ENCODE data around the gene GULP1. TPM values are rescaled to one million over a fixed set of nuclear protein-coding genes. Genes with fewer than 3 reads are reported as not detected.
"Not testable (repeated sequence)": the region's sequence is repeated elsewhere in the genome, so short reads cannot be mapped to it uniquely, and the experiment has no call there.

The GULP1 gene
- polyA plus RNA-seq, 1 donor, result 67.8 TPM

- DNase-seq, result no peak
These were observed 124.7 kb downstream of the GULP1 start for GRCh38 chr2:188416367-188416766.

- DNase-seq, result no peak
These were observed 131.1 kb downstream of the GULP1 start for GRCh38 chr2:188422726-188423125.

GRCh38 chr2:188425266-188425665 is 133.6 kb downstream of the GULP1 start:
- DNase-seq, result no peak

- no peak for DNase-seq
These were observed 134.4 kb downstream of the GULP1 start for GRCh38 chr2:188426121-188426520.

GRCh38 chr2:188430705-188431104 is 139.0 kb downstream of the GULP1 start:
- no peak for DNase-seq

- no peak for DNase-seq
These were observed 142.3 kb downstream of the GULP1 start for GRCh38 chr2:188434018-188434417.

- no peak for DNase-seq
These were observed 143.4 kb downstream of the GULP1 start for GRCh38 chr2:188435115-188435514.

GRCh38 chr2:188437537-188437936 is 145.9 kb downstream of the GULP1 start:
- DNase-seq, result no peak

GRCh38 chr2:188439986-188440385 is 148.3 kb downstream of the GULP1 start:
- DNase-seq, result no peak

GRCh38 chr2:188440849-188441248 is 149.2 kb downstream of the GULP1 start:
- no peak for DNase-seq

- DNase-seq, result no peak
These were observed 149.7 kb downstream of the GULP1 start for GRCh38 chr2:188441288-188441947.

GRCh38 chr2:188443207-188443606 is 151.5 kb downstream of the GULP1 start:
- DNase-seq, result no peak

- no peak for DNase-seq
These were observed 152.6 kb downstream of the GULP1 start for GRCh38 chr2:188444106-188444835.

- no peak for DNase-seq
These were observed 157.9 kb downstream of the GULP1 start for GRCh38 chr2:188449561-188449960.

- DNase-seq, result no peak
These were observed 158.3 kb downstream of the GULP1 start for GRCh38 chr2:188449971-188450370.

- no peak for DNase-seq
These were observed 159.2 kb downstream of the GULP1 start for GRCh38 chr2:188450732-188451483.

- no peak for DNase-seq
These were observed 160.4 kb downstream of the GULP1 start for GRCh38 chr2:188452084-188452483.

GRCh38 chr2:188456114-188456909 is 164.6 kb downstream of the GULP1 start:
- no peak for DNase-seq

- no peak for DNase-seq
These were observed 167.4 kb downstream of the GULP1 start for GRCh38 chr2:188459061-188459460.

GRCh38 chr2:188466078-188466477 is 174.4 kb downstream of the GULP1 start:
- DNase-seq, result not testable (repeated sequence)

- DNase-seq, result no peak
These were observed 175.1 kb downstream of the GULP1 start for GRCh38 chr2:188466761-188467160.

GRCh38 chr2:188471166-188471565 is 179.5 kb downstream of the GULP1 start:
- no peak for DNase-seq

Measured in left kidney (tissue), 2 donors.